ENCODE data around the gene MAP4K2. TPM values are rescaled to one million over a fixed set of nuclear protein-coding genes. Genes with fewer than 3 reads are reported as not detected.

MAP4K2 gene
- total and polyA plus RNA-seq, 2 of the 13 experiments (the other 11 are each of a cell fraction or from before 2014, with no cell fraction given): 8.3 to 17.6 TPM

- Histone ChIP-seq H3K4me1 (ENCODE audit: insufficient read depth, low read length) (peaks cover 44% of the 10 kb centered on the region), H3K9ac (ENCODE audit: insufficient read depth, low read depth, low read length) (no peak overlapping the region), H3K9me3 (ENCODE audit: low read length) (no peaks in the 10 kb centered on the region), H4K20me1 (ENCODE audit: insufficient read depth, low read length) (peaks cover 82% of the 10 kb centered on the region), H3K36me3 (replicated peaks in 1 of 2; ENCODE audit: control insufficient read depth in 1 of 2, insufficient read depth in 2 of 2, low read length in 2 of 2) (peaks cover 49 to 81% of the 10 kb centered on the region in 2 experiments), H3K4me2 (ENCODE audit: low read depth, low read length) (no peak overlapping the region), H3K4me3 (replicated peaks in 1 of 3; ENCODE audit: insufficient read depth in 1 of 3, low read depth in 2 of 3, low read length in 3 of 3) (no peak overlapping the region), H3K79me2 (ENCODE audit: insufficient read depth, low read length) (peaks cover 57% of the 10 kb centered on the region), H2AFZ (ENCODE audit: low read length) (no peak overlapping the region), H3K27me3 (ENCODE audit: control insufficient read depth in 1 of 2, insufficient read depth in 2 of 2, low read length in 2 of 2) (no peaks in the 10 kb centered on the region; a peak in 1 of 5 replicates), H3K27ac (ENCODE audit: extremely low read length, insufficient read depth, low read length) (no peak overlapping the region)
- ChIA-PET POLR2A (interaction anchor here (1.0 kb wide), 1 partner anchor 8 kb away, joined by 3 read pairs; no protein-coding TSS in a partner anchor), CTCF (ENCODE audit: low intra/inter-chr PET ratio, low total read pairs) (no interaction called here)
- 84% methylated on average over 5 of the region's 5 CpGs for whole genome bisulfite sequencing (ENCODE audit: low lambda C conversion rate)
- TF ChIP-seq NFKBIZ (CRISPR knock-in tag; IDR thresholded peaks at IDR 0.05) (no peak), MBD4 (IDR thresholded peaks at IDR 0.05; ENCODE audit: borderline replicate concordance, low read length) (no peak), RBM22 (optimal IDR thresholded peaks at IDR 0.05; ENCODE audit: low read length) (peak; percentile 75), RBFOX2 (IDR thresholded peaks at IDR 0.05; ENCODE audit: low read depth, low read length) (0 out of 2 replicates have a peak, but pooled peaks have one; percentile 22), NFE2L1 (CRISPR knock-in tag; IDR thresholded peaks at IDR 0.05; ENCODE audit: borderline replicate concordance) (no peak), MAF1 (CRISPR knock-in tag; IDR thresholded peaks at IDR 0.05; ENCODE audit: borderline replicate concordance) (no peak), KLF16 (CRISPR knock-in tag; IDR thresholded peaks at IDR 0.05) (0 out of 4 replicates have a peak, but pooled peaks of 1 of the 2 experiments have one; percentile 0), MAZ (IDR thresholded peaks at IDR 0.05; ENCODE audit: borderline replicate concordance, low read depth, low read length) (no peak), MAZ (CRISPR knock-in tag; IDR thresholded peaks at IDR 0.05; ENCODE audit: low read depth) (no peak), ZNF569 (CRISPR knock-in tag; IDR thresholded peaks at IDR 0.05; ENCODE audit: borderline replicate concordance) (no peak), TIGD3 (CRISPR knock-in tag; IDR thresholded peaks at IDR 0.05; ENCODE audit: borderline replicate concordance) (no peak), DRAP1 (CRISPR knock-in tag; IDR thresholded peaks at IDR 0.05) (no peak), FOSL2 (CRISPR knock-in tag; IDR thresholded peaks at IDR 0.05) (no peak)
- no peak for DNase-seq (ENCODE audit: low spot score)
- intact Hi-C loops (cut with micrococcal nuclease; ENCODE audit: unreplicated experiment): no loop called here
- ATAC-seq: no peak
- FAIRE-seq: no peak
- BruUV-seq (replicated peaks): no TSS peak
- in situ Hi-C loops (cut with HindIII; ENCODE audit: extremely low pct_ligation_motif_present, low pct_unique_long_range_greater_than_20kb): no loop called here
Measured at GRCh38 chr11:64774144-64774543, 28.9 kb downstream of the MAP4K2 start.
